ENCODE data around the gene SMARCA5.

DNA sequence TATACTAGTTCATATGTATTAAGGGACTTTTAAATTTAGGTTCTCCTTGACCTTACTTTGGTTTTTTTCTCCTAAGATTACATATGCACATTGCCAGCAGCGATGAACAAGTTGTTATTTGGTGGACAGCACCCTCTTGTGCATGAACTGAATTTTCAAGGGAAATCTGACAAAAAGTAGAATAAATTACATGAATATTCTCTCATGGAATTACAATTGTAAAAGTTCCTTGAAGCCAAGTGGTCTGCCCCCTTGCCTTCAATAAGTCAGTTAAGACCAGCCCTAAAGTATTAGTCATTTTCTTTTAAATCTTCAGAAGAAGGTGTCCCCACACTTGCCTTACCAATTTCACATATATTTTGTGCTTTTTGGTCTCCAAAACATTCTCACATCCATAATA is 30.7 kb upstream of the SMARCA5 start:
- TF ChIP-seq, protein P1, sequence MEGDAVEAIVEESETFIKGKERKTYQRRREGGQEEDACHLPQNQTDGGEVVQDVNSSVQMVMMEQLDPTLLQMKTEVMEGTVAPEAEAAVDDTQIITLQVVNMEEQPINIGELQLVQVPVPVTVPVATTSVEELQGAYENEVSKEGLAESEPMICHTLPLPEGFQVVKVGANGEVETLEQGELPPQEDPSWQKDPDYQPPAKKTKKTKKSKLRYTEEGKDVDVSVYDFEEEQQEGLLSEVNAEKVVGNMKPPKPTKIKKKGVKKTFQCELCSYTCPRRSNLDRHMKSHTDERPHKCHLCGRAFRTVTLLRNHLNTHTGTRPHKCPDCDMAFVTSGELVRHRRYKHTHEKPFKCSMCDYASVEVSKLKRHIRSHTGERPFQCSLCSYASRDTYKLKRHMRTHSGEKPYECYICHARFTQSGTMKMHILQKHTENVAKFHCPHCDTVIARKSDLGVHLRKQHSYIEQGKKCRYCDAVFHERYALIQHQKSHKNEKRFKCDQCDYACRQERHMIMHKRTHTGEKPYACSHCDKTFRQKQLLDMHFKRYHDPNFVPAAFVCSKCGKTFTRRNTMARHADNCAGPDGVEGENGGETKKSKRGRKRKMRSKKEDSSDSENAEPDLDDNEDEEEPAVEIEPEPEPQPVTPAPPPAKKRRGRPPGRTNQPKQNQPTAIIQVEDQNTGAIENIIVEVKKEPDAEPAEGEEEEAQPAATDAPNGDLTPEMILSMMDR (IDR thresholded peaks at IDR 0.05), result peak; percentile 78
- no peak for TF ChIP-seq EZH2 (IDR thresholded peaks at IDR 0.05; ENCODE audit: borderline replicate concordance, insufficient read depth, low read depth, low read length, poor library complexity, severe bottlenecking)
